Measurements from ENCODE around the gene SH2D5. TPM values are rescaled to one million over a fixed set of nuclear protein-coding genes. Genes with fewer than 3 reads are reported as not detected.
A peak's percentile ranks its signal among the peaks of the same experiment; 100 is the strongest.
"Not testable (repeated sequence)": the region's sequence is repeated elsewhere in the genome, so short reads cannot be mapped to it uniquely, and the experiment has no call there.

The SH2D5 gene
- polyA plus RNA-seq, 1 donor from 2014 or later: 14.1 TPM

DNA sequence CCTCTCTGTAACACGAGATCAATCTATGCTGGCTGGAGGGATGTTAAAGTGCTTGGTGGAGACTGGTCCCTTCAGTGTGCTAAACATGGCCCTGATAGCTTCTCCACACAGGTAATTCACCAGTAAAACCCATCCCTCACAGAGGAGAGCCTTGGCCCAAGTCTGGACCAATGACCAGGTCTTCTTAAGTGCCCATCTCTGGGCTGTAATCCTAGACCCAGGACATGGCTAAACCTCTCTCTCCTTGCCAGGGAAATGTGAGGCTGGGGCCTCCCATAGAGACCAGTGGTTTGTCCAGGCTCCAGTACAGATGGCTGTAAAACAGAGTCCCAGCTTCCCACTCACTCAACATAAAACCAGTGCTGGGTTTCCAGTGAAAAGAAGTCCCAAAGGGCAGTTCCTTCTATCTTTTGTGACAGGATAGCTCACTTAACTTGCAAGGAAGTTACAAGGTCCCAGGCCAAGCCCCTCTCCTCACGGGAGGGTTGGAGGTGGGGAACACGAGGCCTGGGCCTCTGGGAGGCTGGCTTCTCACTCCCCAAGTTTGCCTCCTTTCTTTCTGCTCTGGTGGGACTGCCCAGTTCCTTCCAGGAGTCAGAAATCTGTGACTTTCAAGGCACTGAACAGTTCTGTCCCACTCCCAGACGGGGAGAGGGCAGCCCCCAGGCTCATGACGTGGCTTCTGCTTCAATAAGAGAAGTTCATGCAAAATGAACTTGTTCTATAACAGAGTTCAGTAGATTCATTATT lies 12.5 kb downstream of the SH2D5 start:
- H3K36me3 ChIP-seq (ENCODE audit: insufficient read depth, low read length): no peaks in the 10 kb centered on the region
- no peak overlapping the region for H3K27ac ChIP-seq (ENCODE audit: low read length)
- no peak overlapping the region for H3K4me2 ChIP-seq (ENCODE audit: low read length)
- H3K27me3 ChIP-seq (ENCODE audit: insufficient read depth, low read depth, low read length): no peaks in the 10 kb centered on the region
- no peaks in the 10 kb centered on the region for H4K20me1 ChIP-seq (ENCODE audit: insufficient read depth)
- H3K4me3 ChIP-seq (ENCODE audit: low read length): no peak overlapping the region
- no peaks in the 10 kb centered on the region for H3F3A ChIP-seq (ENCODE audit: insufficient read depth, low read length, poor library complexity, severe bottlenecking)
- no peak overlapping the region for H3K9ac ChIP-seq (ENCODE audit: low read length)
- no peak for TF ChIP-seq RAD21 (conservative IDR thresholded peaks at IDR 0.05)
- TF ChIP-seq EZH2 (IDR thresholded peaks at IDR 0.05; ENCODE audit: borderline replicate concordance, insufficient read depth, low read length, poor library complexity, severe bottlenecking): no peak
- TF ChIP-seq, protein P1, sequence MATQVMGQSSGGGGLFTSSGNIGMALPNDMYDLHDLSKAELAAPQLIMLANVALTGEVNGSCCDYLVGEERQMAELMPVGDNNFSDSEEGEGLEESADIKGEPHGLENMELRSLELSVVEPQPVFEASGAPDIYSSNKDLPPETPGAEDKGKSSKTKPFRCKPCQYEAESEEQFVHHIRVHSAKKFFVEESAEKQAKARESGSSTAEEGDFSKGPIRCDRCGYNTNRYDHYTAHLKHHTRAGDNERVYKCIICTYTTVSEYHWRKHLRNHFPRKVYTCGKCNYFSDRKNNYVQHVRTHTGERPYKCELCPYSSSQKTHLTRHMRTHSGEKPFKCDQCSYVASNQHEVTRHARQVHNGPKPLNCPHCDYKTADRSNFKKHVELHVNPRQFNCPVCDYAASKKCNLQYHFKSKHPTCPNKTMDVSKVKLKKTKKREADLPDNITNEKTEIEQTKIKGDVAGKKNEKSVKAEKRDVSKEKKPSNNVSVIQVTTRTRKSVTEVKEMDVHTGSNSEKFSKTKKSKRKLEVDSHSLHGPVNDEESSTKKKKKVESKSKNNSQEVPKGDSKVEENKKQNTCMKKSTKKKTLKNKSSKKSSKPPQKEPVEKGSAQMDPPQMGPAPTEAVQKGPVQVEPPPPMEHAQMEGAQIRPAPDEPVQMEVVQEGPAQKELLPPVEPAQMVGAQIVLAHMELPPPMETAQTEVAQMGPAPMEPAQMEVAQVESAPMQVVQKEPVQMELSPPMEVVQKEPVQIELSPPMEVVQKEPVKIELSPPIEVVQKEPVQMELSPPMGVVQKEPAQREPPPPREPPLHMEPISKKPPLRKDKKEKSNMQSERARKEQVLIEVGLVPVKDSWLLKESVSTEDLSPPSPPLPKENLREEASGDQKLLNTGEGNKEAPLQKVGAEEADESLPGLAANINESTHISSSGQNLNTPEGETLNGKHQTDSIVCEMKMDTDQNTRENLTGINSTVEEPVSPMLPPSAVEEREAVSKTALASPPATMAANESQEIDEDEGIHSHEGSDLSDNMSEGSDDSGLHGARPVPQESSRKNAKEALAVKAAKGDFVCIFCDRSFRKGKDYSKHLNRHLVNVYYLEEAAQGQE (IDR thresholded peaks at IDR 0.05; ENCODE audit: borderline replicate concordance): no peak
- TF ChIP-seq, protein P2, sequence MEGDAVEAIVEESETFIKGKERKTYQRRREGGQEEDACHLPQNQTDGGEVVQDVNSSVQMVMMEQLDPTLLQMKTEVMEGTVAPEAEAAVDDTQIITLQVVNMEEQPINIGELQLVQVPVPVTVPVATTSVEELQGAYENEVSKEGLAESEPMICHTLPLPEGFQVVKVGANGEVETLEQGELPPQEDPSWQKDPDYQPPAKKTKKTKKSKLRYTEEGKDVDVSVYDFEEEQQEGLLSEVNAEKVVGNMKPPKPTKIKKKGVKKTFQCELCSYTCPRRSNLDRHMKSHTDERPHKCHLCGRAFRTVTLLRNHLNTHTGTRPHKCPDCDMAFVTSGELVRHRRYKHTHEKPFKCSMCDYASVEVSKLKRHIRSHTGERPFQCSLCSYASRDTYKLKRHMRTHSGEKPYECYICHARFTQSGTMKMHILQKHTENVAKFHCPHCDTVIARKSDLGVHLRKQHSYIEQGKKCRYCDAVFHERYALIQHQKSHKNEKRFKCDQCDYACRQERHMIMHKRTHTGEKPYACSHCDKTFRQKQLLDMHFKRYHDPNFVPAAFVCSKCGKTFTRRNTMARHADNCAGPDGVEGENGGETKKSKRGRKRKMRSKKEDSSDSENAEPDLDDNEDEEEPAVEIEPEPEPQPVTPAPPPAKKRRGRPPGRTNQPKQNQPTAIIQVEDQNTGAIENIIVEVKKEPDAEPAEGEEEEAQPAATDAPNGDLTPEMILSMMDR (IDR thresholded peaks at IDR 0.05; ENCODE audit: poor library complexity, severe bottlenecking): no peak
- TF ChIP-seq TAF1 (IDR thresholded peaks at IDR 0.05; ENCODE audit: low read depth): no peak
- no peak for TF ChIP-seq SMC3 (conservative IDR thresholded peaks at IDR 0.05; ENCODE audit: poor library complexity)
- TF ChIP-seq MXI1 (conservative IDR thresholded peaks at IDR 0.05; ENCODE audit: poor library complexity, severe bottlenecking): no peak
- TF ChIP-seq POLR2AphosphoS5 (IDR thresholded peaks at IDR 0.05): no peak
- TF ChIP-seq EP300 (conservative IDR thresholded peaks at IDR 0.05; ENCODE audit: poor library complexity, severe bottlenecking): no peak
- no peak overlapping the region for H2AFZ ChIP-seq (ENCODE audit: low read depth, low read length)
- no peaks in the 10 kb centered on the region for H3K9me2 ChIP-seq (ENCODE audit: insufficient read depth, low read length)
- no peaks in the 10 kb centered on the region for H3K9me3 ChIP-seq (ENCODE audit: low read length)
- H3K79me2 ChIP-seq (replicated peaks; ENCODE audit: insufficient read depth, low read length): no peaks in the 10 kb centered on the region

DNA sequence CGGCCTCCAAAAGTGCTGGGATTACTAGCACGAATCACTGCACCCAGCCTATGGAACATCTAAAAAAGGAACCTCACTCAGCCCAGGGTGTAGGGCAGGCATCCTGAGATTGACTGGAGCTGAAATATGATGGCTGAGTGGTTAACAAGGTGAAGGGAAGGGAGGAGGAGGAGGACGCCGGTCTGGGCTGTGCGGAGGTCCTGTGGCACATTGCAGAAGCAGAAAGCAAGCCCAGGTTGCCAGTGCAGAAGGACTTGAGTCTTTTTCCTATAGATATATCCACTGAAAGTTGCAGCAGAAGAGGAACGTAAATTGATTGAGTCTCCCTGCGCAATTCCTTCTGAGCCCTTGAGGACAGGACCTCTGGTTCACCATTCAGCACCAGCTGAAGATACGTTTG lies 13.2 kb downstream of the SH2D5 start:
- H3K27me3 ChIP-seq (ENCODE audit: insufficient read depth, low read depth, low read length): no peaks in the 10 kb centered on the region
- TF ChIP-seq, protein P1 (IDR thresholded peaks at IDR 0.05; ENCODE audit: borderline replicate concordance): no peak
- no peak for TF ChIP-seq EP300 (conservative IDR thresholded peaks at IDR 0.05; ENCODE audit: poor library complexity, severe bottlenecking)
- TF ChIP-seq TAF1 (IDR thresholded peaks at IDR 0.05; ENCODE audit: low read depth): no peak
- no peak for TF ChIP-seq EZH2 (IDR thresholded peaks at IDR 0.05; ENCODE audit: borderline replicate concordance, insufficient read depth, low read length, poor library complexity, severe bottlenecking)
- TF ChIP-seq POLR2AphosphoS5 (IDR thresholded peaks at IDR 0.05): no peak
- no peak for TF ChIP-seq RAD21 (conservative IDR thresholded peaks at IDR 0.05)
- TF ChIP-seq, protein P2 (IDR thresholded peaks at IDR 0.05; ENCODE audit: poor library complexity, severe bottlenecking): no peak
- TF ChIP-seq MXI1 (conservative IDR thresholded peaks at IDR 0.05; ENCODE audit: poor library complexity, severe bottlenecking): no peak
- no peak for TF ChIP-seq SMC3 (conservative IDR thresholded peaks at IDR 0.05; ENCODE audit: poor library complexity)
- no peak overlapping the region for H3K4me3 ChIP-seq (ENCODE audit: low read length)
- H3K4me2 ChIP-seq (ENCODE audit: low read length): no peak overlapping the region
- no peaks in the 10 kb centered on the region for H3K36me3 ChIP-seq (ENCODE audit: insufficient read depth, low read length)
- no peaks in the 10 kb centered on the region for H4K20me1 ChIP-seq (ENCODE audit: insufficient read depth)
- H3F3A ChIP-seq (ENCODE audit: insufficient read depth, low read length, poor library complexity, severe bottlenecking): no peaks in the 10 kb centered on the region
- no peaks in the 10 kb centered on the region for H3K9me3 ChIP-seq (ENCODE audit: low read length)
- H3K27ac ChIP-seq (ENCODE audit: low read length): no peak overlapping the region
- H3K79me2 ChIP-seq (replicated peaks; ENCODE audit: insufficient read depth, low read length): no peaks in the 10 kb centered on the region
- H3K9ac ChIP-seq (ENCODE audit: low read length): no peak overlapping the region
- no peaks in the 10 kb centered on the region for H3K9me2 ChIP-seq (ENCODE audit: insufficient read depth, low read length)
- no peak overlapping the region for H2AFZ ChIP-seq (ENCODE audit: low read depth, low read length)

DNA sequence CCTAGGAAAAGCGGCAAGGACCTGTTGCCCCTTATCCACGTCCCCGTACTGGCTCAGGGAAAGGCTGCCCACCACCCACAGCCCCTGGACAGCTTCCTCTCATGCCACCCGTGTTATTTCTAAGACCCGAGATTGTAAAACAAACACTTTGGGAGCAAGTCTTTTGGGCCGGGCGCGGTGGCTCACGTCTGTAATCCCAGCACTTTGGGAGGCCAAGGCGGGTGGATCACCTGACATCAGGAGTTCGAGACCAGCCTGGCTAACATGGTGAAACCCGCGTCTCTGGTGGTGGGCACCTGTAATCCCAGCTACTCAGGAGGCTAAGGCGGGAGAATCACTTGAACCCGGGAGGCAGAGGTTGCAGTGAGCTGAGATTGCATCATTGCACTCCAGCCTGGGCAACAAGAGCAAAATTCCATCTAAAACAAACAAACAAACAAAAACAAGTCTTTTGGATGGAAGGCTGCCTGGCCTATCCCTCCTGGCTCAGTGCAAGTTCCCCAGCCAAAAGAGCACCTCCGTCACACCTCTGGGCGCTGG lies 14.1 kb downstream of the SH2D5 start:
- H3F3A ChIP-seq (ENCODE audit: insufficient read depth, low read length, poor library complexity, severe bottlenecking); H3K4me2 ChIP-seq (ENCODE audit: low read length); H3K9me3 ChIP-seq (ENCODE audit: low read length); H2AFZ ChIP-seq (ENCODE audit: low read depth, low read length); H3K27me3 ChIP-seq (ENCODE audit: insufficient read depth, low read depth, low read length); H4K20me1 ChIP-seq (ENCODE audit: insufficient read depth); H3K79me2 ChIP-seq (replicated peaks; ENCODE audit: insufficient read depth, low read length); H3K36me3 ChIP-seq (ENCODE audit: insufficient read depth, low read length); H3K27ac ChIP-seq (ENCODE audit: low read length); H3K9me2 ChIP-seq (ENCODE audit: insufficient read depth, low read length): not testable (repeated sequence)
- Histone ChIP-seq H3K9ac (ENCODE audit: low read length) (peak overlapping the region; percentile 54), H3K4me3 (ENCODE audit: low read length) (peak overlapping the region; percentile 61)
